ENCODE results near the gene GRHPR.
A peak's percentile ranks its signal among the peaks of the same experiment; 100 is the strongest.
"Not testable (repeated sequence)": the region's sequence is repeated elsewhere in the genome, so short reads cannot be mapped to it uniquely, and the experiment has no call there.

The GRHPR gene

GRCh38 chr9:37422289-37423104 lies at the start of gene GRHPR:
GRHPR (plus strand) TSS chr9:37422696; CDS start chr9:37422751, 55 bp downstream.
- peak; percentile 94 for DNase-seq

- DNase-seq, result no peak
These were observed 49.7 kb upstream of the GRHPR start for GRCh38 chr9:37372839-37373238.

- no peak for DNase-seq
These were observed 48.9 kb upstream of the GRHPR start for GRCh38 chr9:37373621-37374020.

- DNase-seq, result no peak
These were observed 47.6 kb upstream of the GRHPR start for GRCh38 chr9:37374892-37375291.

- no peak for DNase-seq
These were observed 44.5 kb upstream of the GRHPR start for GRCh38 chr9:37377688-37378612.

- no peak for DNase-seq
These were observed 43.9 kb upstream of the GRHPR start for GRCh38 chr9:37378613-37379004.

- no peak for DNase-seq
These were observed 42.7 kb upstream of the GRHPR start for GRCh38 chr9:37379835-37380234.

GRCh38 chr9:37380570-37380969 lies 41.9 kb upstream of the GRHPR start:
- no peak for DNase-seq

- DNase-seq, result no peak
These were observed 41.3 kb upstream of the GRHPR start for GRCh38 chr9:37381094-37381741.

GRCh38 chr9:37382161-37382981 lies 40.1 kb upstream of the GRHPR start:
- no peak for DNase-seq

- DNase-seq, result no peak
These were observed 39.5 kb upstream of the GRHPR start for GRCh38 chr9:37382982-37383357.

GRCh38 chr9:37383393-37383792 lies 39.1 kb upstream of the GRHPR start:
- DNase-seq, result no peak

GRCh38 chr9:37383876-37384746 lies 38.4 kb upstream of the GRHPR start:
- no peak for DNase-seq

GRCh38 chr9:37385286-37385685 lies 37.2 kb upstream of the GRHPR start:
- no peak for DNase-seq

- no peak for DNase-seq
These were observed 35.5 kb upstream of the GRHPR start for GRCh38 chr9:37386988-37387387.

GRCh38 chr9:37390759-37391158 lies 31.7 kb upstream of the GRHPR start:
- DNase-seq, result peak; percentile 44

GRCh38 chr9:37392272-37392671 lies 30.2 kb upstream of the GRHPR start:
- no peak for DNase-seq

- no peak for DNase-seq
These were observed 27.3 kb upstream of the GRHPR start for GRCh38 chr9:37395229-37395628.

GRCh38 chr9:37395663-37396062 lies 26.8 kb upstream of the GRHPR start:
- no peak for DNase-seq

GRCh38 chr9:37397948-37398347 lies 24.5 kb upstream of the GRHPR start:
- not testable (repeated sequence) for DNase-seq

- DNase-seq, result no peak
These were observed 24.0 kb upstream of the GRHPR start for GRCh38 chr9:37398464-37399025.

All from activated CD4-positive, alpha-beta T cell treated with anti-CD3 and anti-CD28 coated beads, Interleukin-2, Interleukin-6, amounts not matched to agents 100 ng/mL and 50 ng/mL, durations not matched to agents 16 hours and 8 hours (primary cell).